Glomerular visceral epithelial cell (primary cell): ENCODE results near the gene DYSF.

ENCODE experiments used
- DNase-seq: peaks from one replicate; pipeline ENCODE4 v3.0.0-alpha.2; 2016; ENCODE audit errors: extremely low spot score

Gene DYSF

DNA sequence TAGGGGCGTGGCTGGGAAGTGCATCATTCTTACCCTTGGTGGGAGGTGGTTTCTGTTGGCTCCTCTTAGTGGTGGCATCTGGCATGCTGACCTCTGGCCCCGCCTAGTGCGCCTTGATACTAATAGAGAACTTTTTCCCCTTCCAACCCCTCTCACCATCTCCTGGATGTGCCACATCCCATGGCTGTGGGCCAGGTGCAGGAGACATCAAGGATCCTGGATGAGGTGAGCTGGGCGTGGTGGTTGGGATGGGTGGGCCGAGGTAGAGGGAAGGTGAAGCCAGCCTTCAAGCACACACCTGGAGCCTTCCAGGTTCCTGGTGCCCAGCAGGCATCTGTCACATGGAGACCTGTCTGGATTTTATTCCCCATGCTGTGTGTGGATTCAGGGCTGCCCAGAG, 149.2 kb downstream of the DYSF start:
- DNase-seq = no peak

DNA sequence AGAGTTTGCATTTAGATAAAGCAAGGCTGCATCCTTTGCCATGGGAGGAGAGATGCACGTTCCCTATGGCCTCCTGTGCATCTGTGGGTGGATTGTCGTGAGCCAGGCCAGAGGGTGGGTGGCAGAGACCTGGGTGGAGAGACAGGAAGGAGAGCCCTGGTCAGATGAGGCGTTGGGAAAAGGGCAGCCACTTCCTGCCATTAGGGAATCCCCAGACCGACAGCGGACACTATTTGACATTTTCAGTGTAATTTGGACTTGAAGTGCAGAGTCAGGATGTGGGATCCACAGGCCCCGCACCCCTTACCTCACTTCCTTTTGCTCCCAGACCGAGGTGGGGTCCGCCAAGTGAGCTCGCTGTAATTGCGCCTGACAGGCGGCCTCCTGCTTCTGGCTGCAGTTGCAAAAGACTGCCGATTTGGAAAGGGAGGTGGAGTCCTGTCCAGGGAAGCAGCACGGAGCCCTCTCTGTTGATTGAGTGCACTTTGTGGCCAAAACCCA, 150.0 kb downstream of the DYSF start:
- DNase-seq = no peak

DNA sequence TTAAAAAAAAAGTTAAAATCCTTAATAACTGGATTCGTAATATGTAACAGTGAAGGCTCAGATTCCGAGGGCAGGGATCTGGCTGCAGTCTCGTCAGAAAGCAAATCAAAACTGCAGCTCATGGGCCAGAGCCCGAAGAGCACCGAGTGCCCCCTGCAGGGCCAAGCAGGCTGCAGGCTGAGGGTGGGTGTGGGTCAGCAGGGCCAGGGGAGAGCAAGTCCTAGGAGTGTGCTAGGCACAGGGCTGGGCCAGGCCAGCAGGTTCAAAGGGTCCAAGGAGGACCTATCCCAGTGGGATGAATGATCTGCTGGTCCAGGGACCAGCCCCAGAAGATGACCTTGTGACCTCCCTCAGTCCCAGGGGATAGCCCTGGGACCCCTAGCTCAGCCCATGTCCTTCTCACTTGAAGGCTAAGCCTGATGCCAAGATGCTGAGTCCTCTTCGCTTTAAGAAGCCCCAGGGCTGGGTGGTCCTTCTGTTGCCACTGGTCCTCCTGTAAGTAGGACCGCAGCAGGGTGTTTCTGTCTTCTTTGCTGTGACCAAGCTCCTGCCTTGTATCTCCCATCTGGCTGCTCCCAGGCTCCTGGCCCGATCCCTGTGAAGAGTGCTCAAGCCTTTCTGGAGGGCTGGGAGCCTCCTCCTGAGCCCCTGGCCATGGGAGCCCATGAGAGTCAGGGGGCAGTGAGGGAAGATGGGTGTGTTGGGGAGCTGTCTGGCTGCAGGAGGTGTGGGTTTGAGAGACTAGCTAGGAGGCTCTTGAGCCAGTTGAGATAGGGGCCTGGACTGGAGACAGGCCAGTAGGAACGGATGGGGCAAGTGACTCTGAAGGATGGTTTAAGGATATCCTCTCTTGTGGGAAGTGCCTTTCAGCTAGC, 150.7 kb downstream of the DYSF start:
- DNase-seq = no peak

DNA sequence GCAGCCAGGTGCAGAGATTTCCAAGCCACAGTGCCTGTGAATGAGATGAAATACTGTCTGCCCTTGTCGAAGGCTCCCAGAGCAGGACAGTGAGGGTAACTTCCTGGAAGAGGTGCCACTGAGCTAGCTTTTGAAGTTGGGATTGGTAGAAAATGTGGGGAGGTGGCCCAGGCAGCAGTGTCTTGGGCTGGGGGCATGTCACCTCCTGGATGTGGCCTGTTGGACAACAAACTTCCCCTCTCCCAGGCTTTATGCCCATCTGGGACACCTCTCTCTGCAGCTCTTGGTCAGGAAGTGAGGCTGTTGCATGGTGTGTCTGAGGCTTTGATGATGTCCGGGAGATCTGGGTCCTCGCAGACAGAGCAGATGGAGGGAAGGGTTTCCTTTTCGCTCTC, 151.4 kb downstream of the DYSF start:
- DNase-seq = no peak

DNA sequence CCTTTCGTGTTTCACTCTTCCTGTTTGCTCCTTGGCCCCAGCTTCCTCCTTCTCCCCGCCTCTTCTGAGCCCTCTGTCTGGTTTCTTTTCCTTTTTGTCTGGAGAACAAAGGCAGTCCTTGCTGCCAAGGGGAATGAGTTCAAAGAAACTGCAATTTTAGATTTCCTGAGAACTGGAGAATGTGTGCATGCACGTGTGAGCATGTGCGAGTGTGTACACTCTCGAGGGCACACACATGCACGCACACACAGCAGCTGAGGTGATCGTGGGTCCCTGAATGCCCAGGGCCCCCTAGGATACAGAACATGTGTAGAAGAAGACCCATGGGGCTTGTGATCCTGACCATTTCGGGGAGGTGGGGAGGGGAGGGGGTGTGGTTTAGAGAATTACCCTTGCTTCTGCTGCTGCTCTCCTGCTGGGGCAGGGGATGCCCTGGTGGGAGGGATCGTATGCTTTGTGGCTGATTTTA, 151.8 kb downstream of the DYSF start:
- DNase-seq = no peak

DNA sequence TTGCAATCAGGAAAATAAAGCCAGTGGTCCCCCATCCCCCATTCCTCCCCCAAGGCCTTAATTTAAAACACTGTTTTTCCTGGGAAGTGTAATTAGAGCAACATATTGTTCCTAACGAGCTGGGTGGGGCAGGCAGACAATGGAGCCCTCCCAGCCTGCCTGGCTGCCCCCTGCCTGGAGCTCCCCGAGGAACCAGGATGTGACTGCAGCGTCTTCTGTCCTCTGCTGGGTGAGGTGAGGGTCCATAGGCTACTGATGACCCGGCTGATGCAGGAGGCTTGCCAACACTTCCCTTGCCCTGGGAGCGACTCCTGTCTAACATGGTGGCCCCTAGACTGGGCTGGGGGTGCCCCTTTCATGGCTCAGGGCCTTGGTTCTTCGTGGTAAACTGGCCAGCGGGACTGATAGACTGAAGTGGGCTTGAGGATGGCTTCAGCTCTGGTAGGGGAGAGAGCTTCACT, 152.4 kb downstream of the DYSF start:
- DNase-seq = no peak

DNA sequence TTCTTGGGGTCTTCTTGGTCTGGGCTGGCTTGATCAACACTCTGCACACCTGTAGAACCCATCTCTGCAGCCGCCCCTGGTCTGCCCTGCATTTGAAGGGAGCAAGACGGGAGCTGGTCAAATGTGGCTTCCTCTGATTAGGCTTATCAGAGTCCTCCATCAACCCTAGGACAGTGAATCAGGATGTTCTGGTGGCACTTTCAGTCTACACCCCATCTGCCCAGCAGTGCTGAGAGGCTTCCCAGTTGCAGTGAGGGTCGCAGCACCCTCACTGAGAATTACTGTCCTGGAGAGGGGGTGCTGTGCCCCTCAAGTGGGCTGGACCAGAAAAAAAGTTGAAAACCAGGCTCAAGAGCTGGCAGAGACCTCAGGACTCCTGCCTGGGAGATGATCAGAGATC, 152.9 kb downstream of the DYSF start:
- DNase-seq = no peak

DNA sequence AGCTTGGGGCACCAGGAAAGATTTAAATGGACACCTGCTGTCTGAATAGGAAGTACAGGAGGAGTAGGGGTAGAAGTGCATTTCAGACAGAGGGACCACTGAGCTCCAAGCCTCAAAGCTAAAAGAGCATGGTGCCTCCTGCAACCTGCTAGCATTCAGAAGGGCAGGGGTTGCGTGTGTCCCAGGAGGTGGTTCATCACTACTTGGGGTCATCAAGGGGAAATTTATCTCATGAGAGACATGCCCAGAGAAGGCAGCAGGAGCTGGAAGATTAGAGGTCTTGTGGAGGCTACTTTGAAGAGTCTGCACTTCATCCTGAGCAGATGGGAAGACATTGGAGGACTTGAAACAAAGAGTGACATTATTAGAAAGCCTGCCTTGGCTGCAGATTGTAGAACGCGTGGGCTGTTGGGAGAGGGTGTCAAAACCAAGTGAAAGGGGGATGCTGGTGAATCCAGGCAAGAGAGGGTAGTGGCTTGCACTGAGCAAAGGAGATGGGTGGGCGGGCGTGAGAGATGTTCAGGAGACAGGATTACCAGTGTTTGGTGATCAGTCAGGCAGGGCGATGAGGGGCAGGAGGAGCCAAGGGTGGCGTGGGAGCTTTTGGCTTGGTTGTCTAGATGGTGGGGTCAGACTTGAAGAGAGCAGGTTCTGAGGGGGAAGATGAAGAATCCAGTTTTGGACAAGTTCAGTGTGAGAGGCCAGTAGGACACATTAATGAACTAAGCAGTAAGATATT, 154.0 kb downstream of the DYSF start:
- no peak for DNase-seq

DNA sequence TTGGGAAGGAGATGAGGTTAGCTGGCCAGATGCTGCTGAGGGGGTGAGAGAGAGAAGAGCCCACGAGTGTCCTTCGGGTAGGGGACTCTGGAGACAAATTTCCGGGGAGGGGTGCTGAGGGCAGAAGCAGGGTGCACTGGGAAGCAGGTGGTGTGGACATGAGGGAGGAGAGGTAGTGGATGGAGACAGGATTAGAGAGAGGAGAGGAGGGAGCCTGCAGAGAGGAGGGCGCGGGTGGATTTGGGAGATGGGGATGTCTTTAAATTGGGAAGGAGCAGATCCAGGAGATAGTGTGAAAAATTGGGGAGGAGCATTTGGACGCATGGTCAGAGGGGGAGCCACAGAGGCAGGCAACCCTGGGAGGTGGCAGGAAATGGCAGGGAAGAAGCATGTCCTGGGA, 154.7 kb downstream of the DYSF start:
- DNase-seq = no peak

DNA sequence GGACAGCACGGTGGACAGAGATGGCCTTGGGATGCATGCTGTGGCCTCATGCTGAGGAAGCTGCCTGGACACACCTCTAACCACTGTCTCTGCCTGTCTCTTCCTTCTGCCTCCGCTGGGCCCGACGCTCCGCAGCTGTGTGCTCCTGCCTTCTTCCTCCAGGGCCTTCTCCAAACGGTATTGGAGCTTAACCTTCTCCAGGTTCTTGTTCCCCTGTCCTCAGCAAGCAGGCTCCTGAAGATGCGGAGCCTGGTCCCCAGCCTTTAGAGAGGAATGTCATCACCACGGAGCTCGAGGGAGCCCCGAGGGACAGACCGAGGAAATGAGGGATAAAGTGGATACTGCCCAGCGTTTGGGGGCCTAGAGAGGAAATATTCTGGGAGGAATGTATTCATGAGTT, 155.1 kb downstream of the DYSF start:
- DNase-seq = no peak

DNA sequence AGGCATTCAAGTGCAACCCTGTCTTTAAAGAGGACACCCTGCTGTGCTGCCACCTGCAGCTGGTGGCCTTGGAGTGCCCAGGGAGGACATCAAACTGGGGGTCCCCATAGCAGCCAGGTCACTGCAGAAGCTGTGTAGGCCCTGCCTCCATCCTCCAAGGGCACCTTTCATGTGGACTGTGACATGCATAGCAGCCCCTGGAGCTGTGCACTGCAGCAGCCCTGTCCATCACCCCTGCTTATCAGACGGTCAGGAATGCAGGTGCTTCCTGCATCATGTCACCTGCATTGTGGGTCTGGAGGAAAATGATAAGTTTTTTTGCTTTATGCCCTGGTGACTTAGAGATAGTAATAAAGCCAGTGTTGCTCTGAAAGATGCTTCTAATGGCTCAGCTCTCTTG, 155.7 kb downstream of the DYSF start:
- no peak for DNase-seq

DNA sequence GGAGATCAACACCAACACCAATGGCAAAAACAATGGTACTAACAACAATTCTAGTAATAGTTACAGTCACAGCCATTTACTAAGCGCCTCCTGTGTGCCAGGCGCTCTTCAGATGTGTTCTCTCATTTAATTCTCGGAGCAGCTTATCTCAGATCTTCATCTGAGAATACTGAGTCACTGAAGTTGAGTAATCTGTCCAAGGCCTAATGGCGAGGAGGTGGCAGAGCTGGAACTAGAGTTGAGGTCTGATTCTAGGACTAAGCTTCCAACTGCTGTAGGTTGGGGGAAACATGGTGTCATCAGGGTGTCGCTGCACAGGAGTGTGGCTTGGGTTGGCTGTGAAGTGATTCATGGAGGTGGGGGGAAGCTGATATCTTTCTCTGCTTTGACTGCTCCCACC, 156.1 kb downstream of the DYSF start:
- DNase-seq = no peak

DNA sequence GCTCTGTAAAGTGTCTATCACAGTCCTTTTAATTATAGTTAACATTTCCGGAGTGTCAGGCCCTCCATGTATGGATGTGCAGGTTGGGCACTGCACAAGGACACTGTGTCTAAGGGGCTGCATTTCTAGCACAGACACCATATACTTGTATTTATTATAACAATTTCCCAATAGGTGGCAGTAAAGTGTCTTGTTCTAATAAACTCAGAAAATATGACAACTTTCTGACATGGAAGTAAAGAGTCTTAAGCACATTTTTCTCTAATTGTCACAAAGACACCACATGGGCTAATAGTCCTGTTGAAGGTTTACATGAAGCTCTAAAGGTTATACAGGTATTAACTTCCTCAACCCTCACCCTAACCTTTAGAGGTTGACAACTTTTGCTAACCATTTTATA, 156.6 kb downstream of the DYSF start:
- DNase-seq = peak; percentile 17

DNA sequence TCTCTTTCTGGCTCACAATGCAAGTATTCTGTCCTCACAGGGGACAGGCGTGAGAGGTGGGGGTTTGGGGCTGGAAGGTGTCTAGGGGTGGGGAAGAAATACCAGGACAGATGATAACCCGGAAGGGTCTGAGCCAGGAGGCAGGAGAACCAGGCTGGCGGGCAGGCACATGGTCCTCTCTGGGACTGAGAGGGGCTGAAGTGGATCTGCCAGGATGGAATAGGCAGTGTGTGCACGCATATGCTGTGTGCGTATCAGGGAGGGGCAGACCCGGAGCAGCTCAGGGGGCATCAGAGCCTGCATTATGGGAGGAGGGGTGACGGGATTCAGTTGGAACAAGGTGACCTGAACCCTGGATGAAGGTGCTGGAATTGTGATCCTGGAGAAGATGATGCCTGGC, 157.3 kb downstream of the DYSF start:
- DNase-seq = no peak

DNA sequence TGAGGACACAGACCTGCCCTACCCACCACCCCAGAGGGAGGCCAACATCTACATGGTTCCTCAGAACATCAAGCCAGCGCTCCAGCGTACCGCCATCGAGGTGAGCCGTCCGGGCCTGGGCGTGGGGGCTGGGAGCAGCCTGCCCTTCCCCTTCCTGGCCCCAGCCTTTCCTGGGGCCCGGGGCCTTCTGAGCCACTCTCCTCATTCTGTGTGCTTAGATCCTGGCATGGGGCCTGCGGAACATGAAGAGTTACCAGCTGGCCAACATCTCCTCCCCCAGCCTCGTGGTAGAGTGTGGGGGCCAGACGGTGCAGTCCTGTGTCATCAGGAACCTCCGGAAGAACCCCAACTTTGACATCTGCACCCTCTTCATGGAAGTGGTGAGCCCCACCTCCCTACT, 157.9 kb downstream of the DYSF start:
- no peak for DNase-seq

DNA sequence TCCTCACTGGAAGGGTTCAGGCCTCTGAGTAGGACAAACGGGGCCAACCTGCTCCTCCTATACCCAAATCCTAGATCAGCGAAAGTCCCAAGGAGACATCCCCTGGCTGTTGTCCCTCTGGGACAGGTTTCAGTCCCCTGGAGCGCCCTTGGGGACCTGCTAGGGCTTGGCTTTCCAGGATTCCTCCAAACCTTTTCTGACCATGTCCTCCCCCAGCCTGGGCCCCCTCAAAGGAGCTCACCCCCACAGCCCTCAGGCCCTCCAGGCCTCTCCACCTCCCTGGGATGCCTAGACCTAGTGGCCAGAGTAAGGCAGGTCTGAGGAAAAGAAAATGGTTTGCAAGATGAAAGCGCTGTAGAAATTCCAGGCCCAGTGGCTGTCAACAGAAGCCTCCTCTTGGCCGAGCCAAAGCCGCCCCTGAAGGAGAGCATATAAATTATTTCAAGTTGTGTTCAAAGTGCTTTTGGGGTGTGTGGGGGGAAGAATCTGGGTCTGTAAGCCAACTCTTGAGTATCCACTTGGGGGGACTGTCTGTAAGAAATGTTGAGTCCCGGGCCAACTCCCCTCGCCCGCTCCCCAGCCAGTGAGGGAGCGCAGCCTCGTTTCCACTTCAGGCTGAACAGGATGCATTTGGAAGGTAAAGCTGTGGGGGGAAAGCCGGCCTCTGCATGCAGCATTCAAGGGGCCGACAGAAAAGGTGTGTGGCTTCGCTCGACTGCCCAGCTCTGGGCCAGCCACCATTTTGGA, 158.6 kb downstream of the DYSF start:
- no peak for DNase-seq

DNA sequence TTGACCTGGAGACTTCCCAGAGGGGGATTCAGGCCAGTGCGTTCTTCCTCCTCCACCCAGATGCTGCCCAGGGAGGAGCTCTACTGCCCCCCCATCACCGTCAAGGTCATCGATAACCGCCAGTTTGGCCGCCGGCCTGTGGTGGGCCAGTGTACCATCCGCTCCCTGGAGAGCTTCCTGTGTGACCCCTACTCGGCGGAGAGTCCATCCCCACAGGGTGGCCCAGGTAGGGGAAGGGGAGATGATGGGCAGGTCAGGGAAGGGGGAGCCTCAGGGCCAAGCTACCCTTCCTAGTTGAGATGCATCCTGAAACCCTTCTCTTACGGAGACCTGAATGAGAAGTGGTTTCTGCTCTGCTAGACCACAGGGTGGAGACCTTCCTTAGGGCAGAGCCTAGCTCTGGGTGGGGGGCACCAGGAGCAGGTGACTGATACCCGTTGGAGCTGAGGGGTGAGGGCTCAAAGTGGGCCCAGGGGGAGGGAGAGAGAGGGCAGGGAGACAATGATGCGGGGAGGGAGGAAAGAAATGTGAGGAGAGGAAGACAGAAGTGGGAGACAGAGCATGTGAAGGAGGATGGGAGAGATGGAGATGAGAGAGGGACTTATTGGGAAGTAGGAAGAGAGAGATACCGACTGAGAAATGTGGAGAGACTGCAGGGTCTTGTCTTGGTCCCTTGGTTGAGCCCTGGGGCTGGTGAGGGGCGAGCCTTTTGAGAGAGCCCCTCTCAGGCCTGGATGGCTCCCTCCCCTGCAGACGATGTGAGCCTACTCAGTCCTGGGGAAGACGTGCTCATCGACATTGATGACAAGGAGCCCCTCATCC, 159.4 kb downstream of the DYSF start:
- no peak for DNase-seq

DNA sequence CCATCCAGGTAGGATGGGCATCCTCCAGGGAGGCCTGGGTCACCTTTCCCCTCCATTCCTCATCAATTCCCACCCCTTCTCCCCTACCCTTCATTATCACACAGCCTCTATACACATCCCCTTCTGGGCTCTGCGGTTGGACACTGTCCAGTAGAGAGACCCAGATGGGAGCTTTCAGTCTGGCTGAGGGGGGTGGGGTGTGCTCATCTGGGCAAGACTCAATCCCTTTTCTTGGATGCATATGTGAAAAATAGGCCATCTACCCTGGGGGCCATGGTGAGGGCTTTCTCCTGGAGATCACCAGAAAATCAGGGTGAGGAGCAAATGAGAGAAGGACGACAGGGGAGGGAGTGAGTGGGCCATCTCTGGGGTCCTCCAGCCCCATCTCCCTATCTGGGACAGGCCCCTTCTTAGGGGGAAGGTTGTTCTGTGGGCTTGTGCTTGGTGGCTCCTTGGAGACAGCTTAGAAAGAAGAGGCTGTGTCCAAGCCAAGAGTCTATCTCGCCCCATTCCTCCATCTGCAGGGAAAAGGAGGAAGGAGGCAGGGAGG, 160.1 kb downstream of the DYSF start:
- DNase-seq = no peak

DNA sequence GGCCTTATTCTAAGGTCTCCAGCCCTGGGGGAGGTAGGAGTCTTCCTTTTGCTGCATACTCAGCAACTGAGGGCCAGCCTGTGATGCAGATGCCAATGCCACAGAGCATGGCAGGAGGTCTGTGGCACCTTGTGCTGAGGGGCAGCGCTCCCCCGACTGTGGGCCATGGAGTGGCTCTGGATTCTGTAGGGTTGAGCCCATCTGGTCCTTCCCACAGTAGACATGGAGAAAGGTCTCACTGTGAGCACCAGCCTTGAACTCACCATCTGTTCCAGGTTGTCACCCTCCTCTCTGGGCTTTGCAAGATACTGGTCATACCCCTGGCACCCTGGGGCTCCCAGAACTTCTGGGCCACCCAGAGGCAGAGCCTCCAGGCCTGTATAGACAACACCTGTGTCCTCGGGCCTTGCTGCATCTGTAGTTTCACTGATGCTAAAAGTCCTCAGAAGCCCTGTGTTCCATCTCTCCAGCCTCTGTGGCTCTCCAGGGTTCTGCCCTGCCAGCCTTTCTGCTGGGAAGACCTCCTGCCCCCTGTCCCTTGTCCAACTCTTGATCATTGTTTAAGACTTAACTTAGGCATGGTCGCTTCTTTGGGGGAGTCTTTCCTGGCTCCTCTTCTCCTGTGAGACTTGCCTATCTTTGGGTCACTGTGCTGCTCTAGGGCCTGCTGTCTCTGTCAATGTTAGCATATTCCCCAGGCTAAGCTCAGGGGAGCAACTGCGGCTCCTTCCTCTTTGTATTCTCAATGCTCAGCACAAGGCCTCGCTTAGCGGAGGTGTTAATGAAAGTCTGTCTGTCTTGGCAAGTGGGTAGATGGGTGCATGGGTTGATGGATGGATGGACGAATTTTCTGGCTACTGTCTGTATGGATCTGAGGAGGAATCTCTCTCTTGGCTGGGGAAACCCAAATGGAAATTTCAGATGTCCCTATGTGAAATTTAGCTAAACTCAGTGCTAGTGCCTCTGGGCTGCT, 160.9 kb downstream of the DYSF start:
- DNase-seq = no peak
